SK-N-SH treated with all-trans-retinoic acid at 6 μM for 48 hours (cell line): ENCODE measurements around the gene ARID5B.

Source experiments
- ARNTL ChIP-seq: fragments of 450-650 bp; formaldehyde crosslinking; IDR thresholded peaks from 2 replicates; pipeline ENCODE4 v1.5.0; 2020; ENCODE audit warnings: low read depth, mild to moderate bottlenecking, moderate library complexity, borderline replicate concordance
- ISL1 ChIP-seq: fragments of 250-450 bp; sonication (Bioruptor Pico); IDR thresholded peaks from 2 replicates; pipeline ENCODE4 v2.1.2; 2022; ENCODE audit warnings: mild to moderate bottlenecking, moderate library complexity
- PPARA ChIP-seq: fragments of 250-450 bp; sonication (Bioruptor Pico); IDR thresholded peaks from 2 replicates; pipeline ENCODE4 v1.5.0; 2020; ENCODE audit warnings: mild to moderate bottlenecking, borderline replicate concordance
- TOX ChIP-seq: fragments of 250-450 bp; sonication (Bioruptor Pico); IDR thresholded peaks from 2 replicates; pipeline ENCODE4 v1.8.0; 2021; ENCODE audit warnings: mild to moderate bottlenecking, moderate library complexity, borderline replicate concordance
- TSHZ2 ChIP-seq: fragments of 250-450 bp; sonication (Bioruptor Pico); IDR thresholded peaks from 2 replicates; pipeline ENCODE4 v1.5.0; 2020; ENCODE audit warnings: mild to moderate bottlenecking, moderate library complexity
- ZFP30 ChIP-seq: fragments of 450-650 bp; formaldehyde crosslinking; IDR thresholded peaks from 2 replicates; pipeline ENCODE4 v1.5.0; 2022; ENCODE audit warnings: mild to moderate bottlenecking, moderate library complexity
- TF ChIP-seq, protein P1 (sequence below): fragments of 250-450 bp; sonication (Bioruptor Pico); IDR thresholded peaks from 2 replicates; pipeline ENCODE4 v1.8.0; 2020; ENCODE audit warnings: mild to moderate bottlenecking, moderate library complexity, borderline replicate concordance
- TF ChIP-seq, protein P2 (sequence below): fragments of 250-450 bp; sonication (Bioruptor Pico); IDR thresholded peaks from 2 replicates; pipeline ENCODE4 v1.5.1; 2020; ENCODE audit warnings: low read depth, mild to moderate bottlenecking, moderate library complexity

DNA sequence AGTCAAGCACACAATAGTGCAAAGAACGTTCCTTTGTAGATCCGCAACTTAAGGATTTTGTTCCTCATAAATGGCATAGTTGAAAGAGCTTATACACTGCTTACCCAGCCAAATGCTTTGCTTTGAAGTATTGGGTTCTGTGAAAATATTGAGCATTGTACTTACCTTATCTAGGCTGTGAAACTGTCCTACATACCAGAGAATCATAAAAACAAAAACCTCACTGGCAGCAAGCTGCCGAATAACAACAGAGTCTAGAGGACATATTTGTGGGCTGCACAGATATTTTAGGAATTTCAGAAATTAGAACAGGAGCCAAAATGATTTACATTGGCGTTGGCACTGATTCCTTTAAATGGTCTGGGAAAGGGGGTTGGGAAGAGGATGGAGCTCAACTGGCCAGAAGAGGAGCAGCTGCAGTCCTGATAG, 192.4 kb downstream of the ARID5B start:
- no peak for TF ChIP-seq TOX (CRISPR knock-in tag)
- no peak for TF ChIP-seq PPARA (CRISPR knock-in tag)
- peak; percentile 79 for TF ChIP-seq ISL1
- TF ChIP-seq ARNTL (CRISPR knock-in tag): no peak
- TF ChIP-seq, protein P1, sequence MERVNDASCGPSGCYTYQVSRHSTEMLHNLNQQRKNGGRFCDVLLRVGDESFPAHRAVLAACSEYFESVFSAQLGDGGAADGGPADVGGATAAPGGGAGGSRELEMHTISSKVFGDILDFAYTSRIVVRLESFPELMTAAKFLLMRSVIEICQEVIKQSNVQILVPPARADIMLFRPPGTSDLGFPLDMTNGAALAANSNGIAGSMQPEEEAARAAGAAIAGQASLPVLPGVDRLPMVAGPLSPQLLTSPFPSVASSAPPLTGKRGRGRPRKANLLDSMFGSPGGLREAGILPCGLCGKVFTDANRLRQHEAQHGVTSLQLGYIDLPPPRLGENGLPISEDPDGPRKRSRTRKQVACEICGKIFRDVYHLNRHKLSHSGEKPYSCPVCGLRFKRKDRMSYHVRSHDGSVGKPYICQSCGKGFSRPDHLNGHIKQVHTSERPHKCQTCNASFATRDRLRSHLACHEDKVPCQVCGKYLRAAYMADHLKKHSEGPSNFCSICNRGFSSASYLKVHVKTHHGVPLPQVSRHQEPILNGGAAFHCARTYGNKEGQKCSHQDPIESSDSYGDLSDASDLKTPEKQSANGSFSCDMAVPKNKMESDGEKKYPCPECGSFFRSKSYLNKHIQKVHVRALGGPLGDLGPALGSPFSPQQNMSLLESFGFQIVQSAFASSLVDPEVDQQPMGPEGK (CRISPR knock-in tag): no peak
- TF ChIP-seq ZFP30 (CRISPR knock-in tag): no peak
- no peak for TF ChIP-seq TSHZ2 (CRISPR knock-in tag)
- TF ChIP-seq, protein P2, sequence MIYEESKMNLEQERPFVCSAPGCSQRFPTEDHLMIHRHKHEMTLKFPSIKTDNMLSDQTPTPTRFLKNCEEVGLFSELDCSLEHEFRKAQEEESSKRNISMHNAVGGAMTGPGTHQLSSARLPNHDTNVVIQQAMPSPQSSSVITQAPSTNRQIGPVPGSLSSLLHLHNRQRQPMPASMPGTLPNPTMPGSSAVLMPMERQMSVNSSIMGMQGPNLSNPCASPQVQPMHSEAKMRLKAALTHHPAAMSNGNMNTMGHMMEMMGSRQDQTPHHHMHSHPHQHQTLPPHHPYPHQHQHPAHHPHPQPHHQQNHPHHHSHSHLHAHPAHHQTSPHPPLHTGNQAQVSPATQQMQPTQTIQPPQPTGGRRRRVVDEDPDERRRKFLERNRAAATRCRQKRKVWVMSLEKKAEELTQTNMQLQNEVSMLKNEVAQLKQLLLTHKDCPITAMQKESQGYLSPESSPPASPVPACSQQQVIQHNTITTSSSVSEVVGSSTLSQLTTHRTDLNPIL (CRISPR knock-in tag): no peak
